GM21737 (cell line): ENCODE data around the gene TCHP.

Experiments
- ATAC-seq: cut with Tn5 transposase; IDR thresholded peaks from one replicate; pipeline ENCODE4 v1.9.1; 2021; ENCODE audit warnings: mild to moderate bottlenecking, moderate library complexity; ENCODE audit not compliant: unreplicated experiment

Gene TCHP

DNA sequence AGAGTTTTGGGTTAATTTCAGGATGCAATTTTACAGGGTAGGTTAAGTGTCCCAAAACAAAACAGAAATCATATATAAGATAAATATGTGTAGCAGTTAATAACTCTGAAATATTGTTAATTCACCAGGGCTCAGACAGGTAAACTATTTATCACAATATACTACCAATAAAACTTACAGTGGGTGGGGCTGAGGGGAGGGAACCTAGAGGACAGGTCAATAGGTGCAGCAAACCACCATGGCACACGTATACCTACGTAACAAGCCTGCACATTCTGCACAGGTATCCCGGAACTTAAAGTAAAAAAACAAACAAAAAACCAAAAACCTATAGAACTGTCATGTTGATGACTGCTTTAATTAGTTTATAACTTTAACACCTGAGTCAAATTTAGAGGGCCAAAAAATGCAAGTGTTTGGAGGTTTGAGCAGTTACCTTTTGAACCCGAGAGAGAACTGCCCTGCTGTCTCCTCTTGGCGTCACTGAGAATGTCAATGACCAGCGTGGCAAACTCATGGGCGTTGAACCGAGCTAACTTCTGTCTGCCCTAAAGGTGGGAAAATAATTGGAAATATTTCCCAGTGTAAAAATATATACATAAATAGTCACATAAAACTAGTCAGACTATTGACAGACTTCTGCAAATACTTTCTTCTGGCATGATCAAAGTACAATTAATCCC, 59.5 kb downstream of the TCHP start:
- ATAC-seq, result no peak

GRCh38 chr12:109961201-109961600, 61.1 kb downstream of the TCHP start:
- ATAC-seq, result no peak

- no peak for ATAC-seq
Measured at GRCh38 chr12:109961612-109962011, 61.5 kb downstream of the TCHP start.

DNA sequence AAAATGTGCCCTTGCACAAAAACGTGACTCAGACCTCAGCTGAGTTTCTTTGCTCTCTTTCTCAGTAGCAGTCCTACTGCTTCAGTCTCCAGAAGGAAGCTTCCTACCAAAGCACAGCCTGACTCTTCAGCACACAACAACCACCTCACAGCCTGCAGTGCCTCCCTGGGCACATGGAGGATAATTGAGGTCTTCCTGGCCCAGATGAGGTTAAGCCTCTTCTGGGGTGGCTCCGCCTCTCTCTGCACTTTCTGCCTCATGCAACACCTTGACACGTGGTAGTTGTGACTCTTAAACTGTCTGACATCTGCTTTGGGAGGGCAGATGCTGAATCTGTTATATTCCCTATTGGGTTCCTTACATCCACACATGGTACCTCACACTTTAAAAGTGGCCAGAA, 62.3 kb downstream of the TCHP start:
- no peak for ATAC-seq

DNA sequence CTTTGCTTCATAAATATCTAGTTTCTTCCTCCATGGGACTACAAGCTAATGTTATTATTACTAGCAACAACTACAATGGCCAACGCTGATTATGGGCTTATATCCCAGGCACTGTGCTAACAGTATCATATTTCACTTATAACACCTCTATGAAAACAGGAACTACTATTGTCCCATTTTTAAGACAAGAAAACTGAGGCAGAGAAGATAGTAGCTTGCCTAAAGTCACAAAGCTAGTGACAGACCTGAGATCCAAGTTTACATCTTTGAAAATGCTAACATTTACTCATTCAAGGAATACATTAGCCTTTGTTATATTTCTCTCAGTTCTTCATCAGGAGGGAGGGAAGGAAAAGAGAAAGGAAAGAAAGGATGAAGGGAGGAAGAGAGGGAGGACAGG, 63.3 kb downstream of the TCHP start:
- ATAC-seq, result no peak

DNA sequence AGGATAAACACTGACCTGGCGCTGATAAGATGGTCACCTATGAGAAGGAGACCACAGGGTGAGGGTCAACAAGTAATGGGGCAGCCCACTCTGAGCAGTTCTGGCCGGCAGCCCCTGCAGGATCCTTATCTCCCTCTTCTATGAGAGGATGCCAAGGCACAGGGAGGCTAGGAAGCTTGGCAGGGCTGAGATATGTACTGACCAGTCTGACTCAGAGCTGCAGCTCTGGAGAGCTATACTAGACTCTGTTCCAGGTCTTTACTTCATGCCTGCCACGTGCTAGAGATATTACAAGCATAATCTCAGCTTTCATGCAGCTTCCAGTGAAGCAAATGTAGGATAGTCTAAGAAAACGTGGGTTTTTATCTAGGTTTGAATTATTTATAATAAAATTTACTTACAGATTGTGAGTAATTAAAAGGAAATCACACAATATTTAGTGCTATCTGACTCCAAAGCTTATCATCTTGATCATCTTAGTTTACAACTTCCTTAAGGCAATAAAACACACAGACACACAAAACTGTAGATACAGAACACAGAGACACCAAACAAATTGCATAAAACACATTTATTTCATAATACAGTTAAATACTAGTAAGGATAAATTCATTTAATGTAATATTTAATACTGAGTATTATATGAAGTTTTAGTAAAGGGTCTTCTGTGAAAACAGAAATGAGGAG, 63.8 kb downstream of the TCHP start:
- ATAC-seq, result no peak

- ATAC-seq, result no peak
Measured at GRCh38 chr12:109966546-109966945, 66.5 kb downstream of the TCHP start.

DNA sequence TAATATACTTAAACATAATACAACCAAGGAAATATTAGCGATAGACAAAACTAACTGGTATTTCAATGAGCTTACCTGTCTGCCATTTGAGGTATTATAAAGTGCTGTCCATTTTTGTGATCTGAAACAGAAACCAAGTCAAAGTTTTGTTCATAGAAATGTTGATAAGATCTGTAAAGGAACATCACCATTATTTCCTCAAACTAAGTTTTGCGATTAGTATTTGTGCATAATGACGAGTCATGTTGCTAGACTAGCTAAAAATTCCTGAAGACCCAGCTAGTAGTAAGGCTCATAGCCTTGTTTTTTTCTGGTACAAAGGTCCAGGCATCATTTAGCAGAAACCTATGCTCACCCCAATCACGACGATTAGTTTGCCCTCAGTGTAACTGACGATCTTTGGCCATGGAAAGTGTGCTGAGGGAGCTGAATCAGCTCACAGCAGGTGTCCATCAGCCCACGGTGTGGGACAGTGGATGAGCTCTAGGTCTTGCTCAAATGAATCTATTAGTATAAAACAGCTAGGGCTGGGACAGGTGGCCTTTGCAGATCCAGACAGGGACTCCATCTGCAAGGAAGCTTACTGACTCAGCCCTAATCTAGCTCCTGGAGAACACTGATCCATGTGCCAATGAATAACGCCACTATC, 67.4 kb downstream of the TCHP start:
- no peak for ATAC-seq
